Tongue (tissue), 2 donors: ENCODE data around the gene PEA15. TPM values are rescaled to one million over a fixed set of nuclear protein-coding genes. Genes with fewer than 3 reads are reported as not detected.

Experiments used
- DNase-seq: peaks from one replicate; pipeline ENCODE4 v3.0.0-alpha.2; 2015
- total RNA-seq: library from RNA; depleted of rRNA; stranded (reverse); fragments of >200 nt; gene quantifications from one replicate; pipeline ENCODE4 v1.2.3, GENCODE V29; 2014

The PEA15 gene
- total RNA-seq, 1 donor from 2014 or later: 50.7 TPM

- no peak for DNase-seq
These were observed 25.8 kb upstream of the PEA15 start for GRCh38 chr1:160179336-160179735.

GRCh38 chr1:160186246-160186645 is 18.9 kb upstream of the PEA15 start:
- no peak for DNase-seq

DNA sequence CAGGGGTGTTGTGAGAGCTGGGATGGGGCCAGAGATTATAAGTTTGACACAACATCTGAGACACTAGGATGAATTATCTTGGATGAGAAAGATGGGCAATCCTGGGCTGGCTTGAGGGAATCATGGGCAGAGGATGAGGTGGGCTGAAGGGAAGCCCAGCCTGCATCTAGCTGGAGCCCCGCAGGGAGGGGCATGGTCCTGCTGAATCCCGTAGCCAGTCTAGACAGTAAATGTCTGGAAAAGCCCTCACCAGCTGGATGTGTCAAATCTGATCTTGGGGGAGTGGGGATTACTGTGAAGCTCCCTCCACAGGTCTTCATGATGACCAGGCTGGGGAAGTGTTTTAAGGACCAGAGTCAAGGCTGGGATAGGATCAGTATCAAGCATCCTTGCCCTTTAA is 18.5 kb upstream of the PEA15 start:
- DNase-seq: no peak

DNA sequence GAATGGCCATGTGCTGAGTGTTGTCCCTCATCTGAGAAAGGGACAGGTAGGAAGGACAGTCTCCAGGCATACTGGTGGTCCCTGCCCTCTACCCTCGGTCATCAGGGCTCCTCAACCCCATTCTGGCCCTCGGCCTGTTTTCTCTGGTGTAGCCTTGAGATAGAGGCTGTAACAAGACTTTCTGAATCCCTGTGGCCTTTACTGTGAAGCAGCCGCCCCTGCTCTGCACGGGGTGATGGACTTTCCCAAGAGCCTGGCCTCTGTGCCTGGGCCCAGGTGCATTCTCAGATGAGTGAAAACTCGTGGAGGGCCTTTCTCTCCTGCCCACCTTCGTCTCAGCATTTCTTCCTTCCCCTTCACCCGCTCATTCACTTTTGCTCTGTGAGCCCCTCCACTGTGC is 17.8 kb upstream of the PEA15 start:
- no peak for DNase-seq

GRCh38 chr1:160188341-160188740 is 16.8 kb upstream of the PEA15 start:
- DNase-seq: no peak

DNA sequence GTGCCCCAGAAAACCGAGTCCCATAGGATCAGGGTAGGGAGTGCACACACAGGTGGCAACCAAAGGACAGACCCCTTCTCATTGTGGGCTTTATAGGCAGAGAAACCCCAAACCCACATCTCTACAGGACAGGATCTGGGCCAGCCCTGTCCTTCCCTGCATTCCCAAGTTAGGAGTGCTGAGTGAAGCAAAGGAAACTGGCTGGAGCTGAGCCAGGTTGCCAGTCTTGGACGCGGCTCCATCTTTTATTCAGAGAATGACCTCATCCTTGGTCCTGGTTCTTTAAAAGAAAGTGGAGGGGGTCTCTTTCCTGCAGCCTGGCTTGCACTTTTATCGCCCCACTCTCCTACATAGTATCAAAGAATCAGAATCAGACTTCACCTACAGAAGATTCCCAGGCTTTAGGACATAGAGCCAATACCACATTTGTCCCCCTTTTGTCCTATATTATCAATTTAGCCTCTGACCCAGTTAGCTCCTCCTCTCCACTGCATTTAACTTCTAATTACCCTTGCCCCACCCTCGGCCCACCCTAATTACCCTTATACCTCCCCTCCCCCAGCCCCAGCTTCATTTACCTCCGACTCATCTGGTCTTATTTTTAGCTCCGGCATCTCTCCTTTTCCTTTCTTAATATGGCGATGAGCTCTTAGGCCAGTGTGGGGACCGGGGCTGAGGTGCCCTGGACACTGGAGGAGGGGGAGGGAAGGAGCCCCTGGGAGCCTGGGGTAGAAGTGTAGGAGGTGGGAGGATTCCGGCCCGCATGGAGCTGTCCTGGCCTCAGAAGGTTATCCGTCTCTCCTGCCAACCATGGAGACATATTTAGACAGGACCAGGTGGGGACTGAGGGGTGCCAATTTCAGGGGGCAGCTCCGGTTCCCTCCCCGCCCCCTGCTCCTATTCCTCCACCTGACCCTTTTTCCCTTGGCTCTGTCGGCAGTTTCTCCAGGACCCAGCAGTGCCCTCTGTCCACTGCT is 15.2 kb upstream of the PEA15 start, which contains the start of gene CASQ1:
Gene CASQ1 (plus strand): TSS at position 927 of the 977 bp plus-strand sequence. CDS start 177 bp downstream, outside the sequence.
- peak; percentile 81 for DNase-seq

DNA sequence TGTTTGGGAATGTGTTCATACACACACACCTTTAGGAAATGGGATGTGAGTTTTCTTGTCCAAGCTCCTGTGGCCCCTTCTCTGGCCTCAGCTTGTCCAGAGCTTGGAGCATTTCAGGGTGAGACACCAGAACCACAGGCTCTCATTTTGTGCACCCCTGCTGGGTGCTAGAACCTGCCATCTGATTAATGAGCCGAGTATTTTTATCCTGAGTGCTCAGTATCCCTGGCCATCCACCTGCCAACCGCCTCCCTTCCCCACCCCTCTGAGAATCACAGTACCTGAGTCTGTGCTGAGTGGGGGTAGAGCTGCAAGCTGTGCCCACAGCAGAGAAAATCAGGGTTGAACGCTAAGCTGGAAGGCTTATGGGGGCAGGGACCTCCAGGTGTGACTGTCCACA is 13.4 kb upstream of the PEA15 start:
- no peak for DNase-seq

DNA sequence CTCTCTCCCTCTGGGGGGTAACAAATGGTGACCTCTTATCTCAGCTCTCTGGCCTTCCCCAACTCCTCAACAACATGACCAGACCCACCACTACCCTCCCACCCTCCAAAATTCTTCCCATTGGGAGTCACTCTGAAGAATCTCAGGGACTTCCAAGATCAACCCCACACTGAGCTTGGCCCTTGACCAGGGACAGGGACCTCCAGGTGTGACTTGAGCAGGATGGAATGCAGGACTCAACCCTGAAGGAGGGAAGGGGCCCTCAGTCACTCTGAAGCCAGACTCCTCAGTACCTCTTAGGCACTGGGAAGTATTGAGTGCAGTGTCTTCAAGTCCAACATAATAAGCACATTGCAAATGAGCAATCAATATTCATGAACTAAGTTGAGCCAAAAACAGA is 12.9 kb upstream of the PEA15 start:
- no peak for DNase-seq

GRCh38 chr1:160193091-160193819 is 11.9 kb upstream of the PEA15 start:
- peak; percentile 96 for DNase-seq

DNA sequence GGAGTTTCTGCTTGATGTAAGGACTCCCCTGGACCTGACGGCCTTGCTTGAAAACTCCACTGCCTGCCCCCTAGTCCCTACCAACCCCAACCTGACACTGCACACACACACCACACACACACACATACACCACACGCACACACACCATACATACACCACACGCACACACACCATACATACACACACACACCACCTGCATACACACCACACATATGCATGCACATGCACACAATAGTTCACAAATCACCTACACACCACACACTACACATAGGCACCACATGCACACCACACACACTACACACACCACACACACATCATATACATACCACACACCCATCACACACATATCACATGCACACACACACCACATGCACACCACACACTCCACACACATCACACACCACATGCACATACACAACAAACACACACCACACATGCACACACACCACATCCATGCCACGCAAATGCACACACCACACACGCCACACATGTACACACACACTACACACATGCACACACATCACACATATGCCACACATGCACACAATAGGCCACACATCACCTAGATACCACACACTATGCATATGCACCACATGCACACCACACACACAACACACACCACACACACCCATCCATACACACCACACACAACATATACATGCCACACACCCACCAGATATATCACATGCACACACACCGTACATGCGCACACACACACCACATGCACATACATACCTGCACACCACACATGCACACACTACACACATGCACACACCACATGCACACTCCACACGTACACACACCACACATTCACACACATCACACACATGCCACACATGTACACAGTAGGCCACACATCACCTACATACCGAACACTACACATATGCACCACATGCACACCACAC is 11.1 kb upstream of the PEA15 start:
- no peak for DNase-seq

- DNase-seq: no peak
These were observed 10.5 kb upstream of the PEA15 start for GRCh38 chr1:160194737-160195059.

GRCh38 chr1:160196143-160196542 is 9.0 kb upstream of the PEA15 start:
- DNase-seq: no peak

DNA sequence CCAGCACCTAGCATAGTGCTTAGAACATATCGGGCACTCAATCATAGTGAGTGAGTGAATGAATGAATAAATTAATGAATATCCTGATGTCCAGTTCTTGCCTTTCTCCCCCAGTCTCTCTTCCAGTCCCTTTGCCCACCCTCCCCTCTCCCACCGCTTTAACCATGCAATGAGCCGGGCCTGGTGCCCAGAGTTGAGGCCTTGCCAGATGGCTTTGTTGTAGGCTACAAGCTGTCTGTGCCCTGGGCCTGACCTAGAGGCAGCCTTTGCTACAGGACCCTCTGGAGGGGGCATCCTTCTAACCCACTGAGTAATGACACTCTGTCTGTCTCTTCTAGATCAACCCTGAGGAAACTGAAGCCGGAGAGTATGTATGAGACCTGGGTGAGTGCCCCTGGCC is 8.0 kb upstream of the PEA15 start:
- DNase-seq: peak; percentile 54

DNA sequence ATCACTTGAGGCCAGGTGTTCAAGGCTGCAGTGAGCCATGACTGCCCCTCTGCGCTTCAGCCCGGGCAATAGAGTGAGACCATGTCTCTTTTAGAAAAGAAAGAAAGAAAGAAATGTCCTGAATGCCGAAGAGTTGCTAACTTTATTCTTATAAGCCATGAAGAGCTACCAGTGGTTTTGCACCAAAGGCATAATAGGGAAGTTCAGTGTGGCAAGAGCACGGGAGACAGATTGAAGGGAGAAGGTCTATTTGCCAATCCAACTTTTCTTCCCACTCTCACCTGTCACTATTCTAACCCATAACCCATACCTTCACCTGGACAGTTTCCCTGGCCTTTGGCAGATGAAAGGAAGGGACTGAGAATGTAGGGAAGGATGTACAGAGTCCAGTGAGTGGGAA is 4.4 kb upstream of the PEA15 start:
- DNase-seq: no peak

GRCh38 chr1:160204526-160205241 is 500 bp upstream of the PEA15 start:
- no peak for DNase-seq

- peak; percentile 60 for DNase-seq
These were observed 829 bp downstream of the PEA15 start for GRCh38 chr1:160206036-160206389.

DNA sequence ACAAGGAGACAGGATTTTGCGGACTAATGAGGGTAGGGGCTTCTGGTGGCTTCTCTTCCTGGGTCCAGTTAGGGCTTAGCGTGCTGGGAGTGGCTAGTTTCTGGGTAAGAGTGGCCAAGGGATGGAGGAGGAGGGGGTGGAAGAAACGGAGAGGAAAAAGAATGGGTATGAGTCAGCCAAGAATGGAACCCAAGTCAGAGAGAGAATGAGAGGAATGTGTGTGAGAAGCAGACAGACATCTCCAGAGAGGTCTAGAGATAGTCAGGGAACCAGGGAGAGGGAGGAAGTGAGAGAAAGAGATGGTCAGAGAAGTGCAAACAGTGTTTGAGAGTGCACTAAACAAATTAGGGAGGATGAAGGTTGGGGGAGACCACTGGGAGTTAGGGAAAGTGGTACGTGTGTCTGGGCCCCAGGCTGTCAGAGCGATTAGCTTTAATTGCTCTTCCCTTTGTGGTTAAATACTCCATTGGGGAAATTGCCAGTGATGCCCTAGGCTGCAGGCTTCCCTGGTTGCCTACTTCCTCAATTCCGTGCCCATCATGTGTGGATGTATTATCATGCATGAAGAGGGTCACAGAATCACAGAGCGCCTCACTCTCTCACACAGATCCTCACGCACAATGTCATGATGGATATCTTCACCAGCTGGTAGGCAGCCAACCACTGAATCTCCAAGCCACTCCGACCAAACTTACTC is 1.4 kb downstream of the PEA15 start:
- no peak for DNase-seq

- no peak for DNase-seq
These were observed 2.0 kb downstream of the PEA15 start for GRCh38 chr1:160207118-160207650.

- DNase-seq: peak; percentile 91
These were observed 2.8 kb downstream of the PEA15 start for GRCh38 chr1:160207771-160208556.
